HEK293 (cell line): ENCODE results near the gene PEX14.
A peak's percentile ranks its signal among the peaks of the same experiment; 100 is the strongest.

Source experiments
- CTCF ChIA-PET: fragments of 350-600 bp; formaldehyde crosslinking; extraction: SDS; loops from one replicate; lab custom pipeline; 2021; ENCODE audit warnings: antibody characterized with exemption; lab: Yijun Ruan, JAX
- POLR2A ChIA-PET: fragments of 300-600 bp; formaldehyde crosslinking; extraction: SDS; loops from one replicate; lab custom pipeline; 2020; ENCODE audit warnings: antibody characterized with exemption, inconsistent platforms; lab: Yijun Ruan, JAX
- H3K27ac ChIP-seq: fragments of 200-500 bp; sonication (Bioruptor generic); 2 replicates; pipeline ENCODE4 v1.5.1; 2014; ENCODE audit warnings: low read depth, low read length, control low read depth, inconsistent platforms; ENCODE audit errors: extremely low read depth
- H3K36me3 ChIP-seq, 2 experiments: fragments of 200-500 bp in 1 of 2; sonication (Bioruptor generic) in 1 of 2; 1 replicate in 1 of 2; 2 replicates in 1 of 2; pipeline ENCODE4 v1.5.1; 2014 to 2017; ENCODE audit warnings: inconsistent platforms in 2 of 2, low read length in 2 of 2; ENCODE audit not compliant: control insufficient read depth in 2 of 2, insufficient read depth in 1 of 2
- H3K4me1 ChIP-seq: fragments of 200-500 bp; sonication (Bioruptor generic); 2 replicates; pipeline ENCODE4 v1.5.1; 2014; ENCODE audit warnings: mild to moderate bottlenecking, low read length, inconsistent platforms; ENCODE audit not compliant: control insufficient read depth, insufficient read depth
- H3K4me3 ChIP-seq: 2 replicates; pipeline ENCODE4 v1.5.1; 2011; ENCODE audit warnings: low read depth, mild to moderate bottlenecking, control low read depth, low read length, moderate library complexity
- H3K9me3 ChIP-seq: fragments of 200-500 bp; sonication (Bioruptor generic); 2 replicates; pipeline ENCODE4 v1.5.1; 2014; ENCODE audit warnings: low read depth, low read length, inconsistent platforms; ENCODE audit not compliant: control insufficient read depth, insufficient read depth
- FEZF1 ChIP-seq: fragments of 450-650 bp; formaldehyde crosslinking; IDR thresholded peaks from 2 replicates; pipeline ENCODE4 v1.5.1; 2016; ENCODE audit warnings: missing biosample characterization, missing genetic modification characterization
- HOXC10 ChIP-seq: sonication (generic); formaldehyde crosslinking; IDR thresholded peaks from 2 replicates; pipeline ENCODE4 v1.8.1; 2023; ENCODE audit warnings: mild to moderate bottlenecking, missing genetic modification reagents
- KLF9 ChIP-seq: fragments of 450-650 bp; formaldehyde crosslinking; IDR thresholded peaks from 2 replicates; pipeline ENCODE4 v1.5.1; 2016; ENCODE audit warnings: missing biosample characterization, missing genetic modification characterization, low read depth
- PRDM4 ChIP-seq: fragments of 450-650 bp; formaldehyde crosslinking; IDR thresholded peaks from 2 replicates; pipeline ENCODE4 v1.5.1; 2017; ENCODE audit warnings: missing biosample characterization, missing genetic modification characterization
- YY1 ChIP-seq: fragments of 450-650 bp; formaldehyde crosslinking; IDR thresholded peaks from 2 replicates; pipeline ENCODE4 v1.5.1; 2018; ENCODE audit warnings: missing biosample characterization, missing genetic modification characterization
- ZBTB44 ChIP-seq: fragments of 450-650 bp; IDR thresholded peaks from 2 replicates; pipeline ENCODE4 v1.5.1; 2018; ENCODE audit warnings: missing biosample characterization, mild to moderate bottlenecking, missing genetic modification characterization
- ZBTB48 ChIP-seq: fragments of 450-650 bp; formaldehyde crosslinking; IDR thresholded peaks from 2 replicates; pipeline ENCODE4 v1.5.1; 2016; ENCODE audit warnings: missing biosample characterization, missing genetic modification characterization
- ZFP41 ChIP-seq: fragments of 450-650 bp; formaldehyde crosslinking; IDR thresholded peaks from 2 replicates; pipeline ENCODE4 v1.5.1; 2016; ENCODE audit warnings: missing biosample characterization, missing genetic modification characterization, borderline replicate concordance
- ZNF121 ChIP-seq: fragments of 450-650 bp; formaldehyde crosslinking; IDR thresholded peaks from 2 replicates; pipeline ENCODE4 v1.5.1; 2016; ENCODE audit warnings: missing biosample characterization, missing genetic modification characterization
- ZNF248 ChIP-seq: fragments of 450-650 bp; formaldehyde crosslinking; IDR thresholded peaks from 2 replicates; pipeline ENCODE4 v1.5.1; 2017; ENCODE audit warnings: missing biosample characterization, missing genetic modification characterization
- ZNF280D ChIP-seq: fragments of 450-650 bp; formaldehyde crosslinking; IDR thresholded peaks from 2 replicates; pipeline ENCODE4 v1.5.1; 2016; ENCODE audit warnings: missing biosample characterization, missing genetic modification characterization
- ZNF350 ChIP-seq: fragments of 450-650 bp; formaldehyde crosslinking; IDR thresholded peaks from 2 replicates; pipeline ENCODE4 v1.5.0; 2017; ENCODE audit warnings: missing biosample characterization, mild to moderate bottlenecking, missing genetic modification characterization
- ZNF362 ChIP-seq: fragments of 450-650 bp; formaldehyde crosslinking; IDR thresholded peaks from 2 replicates; pipeline ENCODE4 v1.5.1; 2016; ENCODE audit warnings: missing biosample characterization, missing genetic modification characterization
- ZNF366 ChIP-seq: fragments of 450-650 bp; formaldehyde crosslinking; conservative IDR thresholded peaks from 2 replicates; pipeline ENCODE4 v1.5.1; 2016; ENCODE audit warnings: missing biosample characterization, missing genetic modification characterization
- ZNF664 ChIP-seq: fragments of 450-650 bp; formaldehyde crosslinking; IDR thresholded peaks from 2 replicates; pipeline ENCODE4 v1.5.1; 2016; ENCODE audit warnings: missing biosample characterization, missing genetic modification characterization
- ZNF785 ChIP-seq: fragments of 450-650 bp; formaldehyde crosslinking; IDR thresholded peaks from 2 replicates; pipeline ENCODE4 v1.5.1; 2016; ENCODE audit warnings: missing biosample characterization, missing genetic modification characterization
- ZSCAN5A ChIP-seq: fragments of 450-650 bp; formaldehyde crosslinking; IDR thresholded peaks from 2 replicates; pipeline ENCODE4 v1.5.1; 2016; ENCODE audit warnings: missing biosample characterization, missing genetic modification characterization

PEX14 gene

DNA sequence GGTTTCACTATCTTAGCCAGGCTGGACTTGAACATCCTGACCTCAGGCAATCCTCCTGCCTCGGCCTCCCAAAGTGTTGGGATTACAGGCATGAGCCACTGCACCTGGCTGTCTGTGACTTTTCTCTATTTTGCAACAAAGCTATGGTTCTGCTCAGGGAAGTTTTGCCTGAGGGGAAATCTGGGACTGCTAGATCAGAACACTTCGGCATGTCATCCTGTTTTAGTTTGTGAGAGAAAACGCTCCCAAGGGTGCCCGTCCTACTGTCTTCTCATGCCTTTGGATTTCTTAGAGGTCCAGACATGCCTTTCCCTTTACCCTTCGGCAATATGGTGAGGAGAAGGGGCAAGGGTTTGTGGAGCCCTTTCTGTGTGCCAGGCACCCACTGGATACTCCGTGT, 30.5 kb upstream of the PEX14 start (continued):
- no peak for TF ChIP-seq KLF9 (tag by site-specific recombination)

- ChIA-PET CTCF (interaction anchor here (0.6 to 1.2 kb wide), 3 partner anchors 14 to 49 kb away, joined by 3 to 4 read pairs (median 3); no protein-coding TSS in a partner anchor), POLR2A (interaction anchor here (0.6 kb wide), 1 partner anchor 296 kb away, joined by 4 read pairs; no protein-coding TSS in a partner anchor)
- no peak for TF ChIP-seq ZNF248 (tag by site-specific recombination)
- TF ChIP-seq ZNF121 (tag by site-specific recombination), result peak; percentile 72; the same call in 1 of the 2 replicates
Measured at GRCh38 chr1:10444795-10445397, 29.9 kb upstream of the PEX14 start.

DNA sequence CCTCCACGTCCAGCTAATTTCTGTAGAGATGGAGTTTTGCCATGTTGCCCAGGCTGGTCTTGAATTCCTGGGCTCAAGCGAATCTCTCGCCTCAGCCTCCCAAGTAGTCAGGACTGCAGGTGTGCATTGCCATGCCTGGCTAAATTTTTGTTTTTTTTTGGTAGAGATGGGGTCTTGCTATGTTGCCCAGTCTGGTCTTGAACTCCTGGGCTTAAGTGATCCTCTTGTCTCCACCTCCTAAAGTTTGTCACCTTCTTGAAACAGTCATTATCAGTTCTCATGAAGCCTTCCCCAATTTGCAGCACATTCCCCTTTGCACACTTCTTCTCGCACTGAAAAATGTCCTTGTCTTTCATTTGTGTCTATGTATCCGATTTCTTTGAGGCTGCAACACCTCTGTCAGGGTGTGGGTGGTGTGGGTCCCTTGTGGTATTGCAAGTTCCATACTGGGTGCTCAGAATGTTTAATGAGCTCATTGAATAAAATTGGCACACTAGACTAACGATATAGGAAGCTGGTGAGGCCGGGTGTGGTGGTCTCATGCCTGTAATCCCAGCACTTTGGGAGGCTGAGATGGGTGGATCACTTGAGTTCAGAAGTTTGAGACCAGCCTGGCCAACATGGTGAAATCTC, 27.8 kb upstream of the PEX14 start:
- ChIA-PET CTCF (interaction anchor here (0.7 to 0.9 kb wide), 2 partner anchors 47 to 443 kb away, joined by 3 read pairs; no protein-coding TSS in a partner anchor), POLR2A (interaction anchor here (0.6 to 0.7 kb wide), 2 partner anchors 11 to 14 kb away, joined by 5 to 6 read pairs; no protein-coding TSS in a partner anchor)
- no peaks in the 10 kb centered on the region for H3K4me1 ChIP-seq

More at GRCh38 chr1:10444795-10445397, 29.9 kb upstream of the PEX14 start:
- Histone ChIP-seq H3K4me1 (no peaks in the 10 kb centered on the region), H3K9me3 (no peaks in the 10 kb centered on the region), H3K4me3 (no peak overlapping the region), H3K27ac (no peak overlapping the region), H3K36me3 (peaks cover 4 to 45% of the 10 kb centered on the region in 2 experiments; a peak in 2 of 3 replicates)

DNA sequence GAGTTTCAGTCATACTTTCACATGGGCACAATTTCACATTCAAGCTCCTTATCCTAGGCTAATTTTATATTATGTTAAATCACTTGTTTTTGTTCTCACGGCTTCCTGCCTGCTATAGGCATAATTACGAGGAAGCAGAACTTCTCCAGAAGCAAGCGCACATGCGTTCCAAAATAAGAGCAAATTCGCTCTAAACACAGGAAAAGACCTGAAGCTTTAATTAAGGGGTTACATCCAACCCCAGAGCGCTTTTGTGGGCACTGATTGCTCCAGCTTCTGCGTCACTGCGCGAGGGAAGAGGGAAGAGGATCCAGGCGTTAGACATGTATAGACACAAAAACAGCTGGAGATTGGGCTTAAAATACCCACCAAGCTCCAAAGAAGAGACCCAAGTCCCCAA, 25.0 kb upstream of the PEX14 start, which contains the start of gene CORT:
CORT (plus strand) TSS at position 281 of the 400 bp plus-strand sequence. CDS start 193 bp downstream, outside the sequence.
- Histone ChIP-seq H3K27ac (no peak within 1 kb of the TSS; the same call in 1 of the 2 replicates), H3K9me3 (no peaks in the 10 kb centered on the region), H3K4me3 (no peak within 1 kb of the TSS), H3K4me1 (no peaks in the 10 kb centered on the region), H3K36me3 (peaks cover 0 to 24% of the 10 kb centered on the region in 2 experiments; a peak in 2 of 3 replicates)
- POLR2A ChIA-PET, result interaction anchor here (1.0 to 1.1 kb wide), 2 partner anchors 8 to 10 kb away, joined by 3 to 6 read pairs; no protein-coding TSS in a partner anchor
- CTCF ChIA-PET, result interaction anchor here (1.2 kb wide), 1 partner anchor 45 kb away, joined by 4 read pairs; no protein-coding TSS in a partner anchor
- TF ChIP-seq ZSCAN5A (tag by site-specific recombination) (no peak), ZFP41 (no peak), ZBTB48 (no peak), ZBTB44 (tag by site-specific recombination) (no peak), FEZF1 (tag by site-specific recombination) (no peak), KLF9 (tag by site-specific recombination) (no peak), ZNF785 (tag by site-specific recombination) (no peak), ZNF362 (tag by site-specific recombination) (no peak), ZNF280D (no peak), YY1 (tag by site-specific recombination) (no peak), ZNF366 (no peak), PRDM4 (no peak), HOXC10 (CRISPR knock-in tag) (no peak), ZNF664 (no peak)

More for the DNA sequence above, 27.8 kb upstream of the PEX14 start:
- Histone ChIP-seq H3K9me3 (no peaks in the 10 kb centered on the region), H3K4me3 (no peak overlapping the region), H3K36me3 (peaks cover 0 to 39% of the 10 kb centered on the region in 2 experiments; a peak in 2 of 3 replicates), H3K27ac (no peak overlapping the region)
- TF ChIP-seq ZNF350 (tag by site-specific recombination) (no peak), ZNF121 (tag by site-specific recombination) (peak; percentile 96)
